GM12878 (cell line): Measurements from ENCODE around the gene RPA3. TPM values are rescaled to one million over a fixed set of nuclear protein-coding genes. Genes with fewer than 3 reads are reported as not detected.

Source experiments
- ATAC-seq: fragments of 200-7000 bp; cut with Tn5 transposase; 3 replicates; pipeline ENCODE4 v1.9.1; 2020; ENCODE audit warnings: mild to moderate bottlenecking, moderate library complexity
- BruUV-seq: library from RNA; stranded (reverse); fragments of 400-500 nt; replicated peaks from 2 replicates; lab custom pipeline; 2021; lab: Mats Ljungman, UMichigan
- CTCF ChIA-PET: fragments of 300-600 bp; sonication (Branson Sonifier 250); formaldehyde crosslinking; extraction: SDS; loops from one replicate; lab custom pipeline; 2021; ENCODE audit warnings: inconsistent platforms; lab: Yijun Ruan, JAX
- POLR2A ChIA-PET: fragments of 350-600 bp; formaldehyde crosslinking; extraction: SDS; loops from one replicate; lab custom pipeline; 2021; ENCODE audit warnings: inconsistent platforms; lab: Charles Lee
- RAD21 ChIA-PET: fragments of 300-600 bp; sonication (Branson Sonifier 250); formaldehyde crosslinking; loops from one replicate; lab custom pipeline; 2023; ENCODE audit warnings: antibody characterized with exemption; ENCODE audit not compliant: unreplicated experiment; lab: Charles Lee
- SMC1A ChIA-PET: fragments of 300-600 bp; sonication (Branson Sonifier 250); formaldehyde crosslinking; loops from one replicate; lab custom pipeline; 2023; ENCODE audit not compliant: unreplicated experiment, uncharacterized antibody; lab: Charles Lee
- DNase-seq: peaks from one replicate; pipeline ENCODE4 v3.0.0-alpha.2; 2011; ENCODE audit warnings: low read depth, low spot score
- FAIRE-seq: peaks from 3 replicates; lab custom pipeline; 2011; peaks lifted over from hg19 to GRCh38; lab: Jason Lieb, UNC
- H2AFZ ChIP-seq: 2 replicates; pipeline ENCODE4 v1.6.0; 2011; ENCODE audit warnings: low read depth, low read length, control low read depth; ENCODE audit not compliant: control insufficient read depth
- H3K27ac ChIP-seq: 2 replicates; pipeline ENCODE4 v1.5.1; 2011; ENCODE audit warnings: control low read depth; ENCODE audit not compliant: control insufficient read depth, insufficient read depth
- H3K27me3 ChIP-seq, 2 experiments: replicated peaks in 1 of 2; 2 replicates each; pipeline versions ENCODE4 v1.6.0 to v1.6.1; 2011; ENCODE audit warnings: low read length in 1 of 2; ENCODE audit not compliant: control insufficient read depth in 2 of 2, insufficient read depth in 2 of 2
- H3K36me3 ChIP-seq, 2 experiments: 2 replicates each; pipeline ENCODE4 v1.5.1; 2011; ENCODE audit warnings: low read length in 1 of 2; ENCODE audit not compliant: control insufficient read depth in 2 of 2, insufficient read depth in 2 of 2
- H3K4me1 ChIP-seq: 2 replicates; pipeline ENCODE4 v1.6.1; 2011; ENCODE audit warnings: mild to moderate bottlenecking, low read length, moderate library complexity, mixed read lengths; ENCODE audit not compliant: control insufficient read depth, insufficient read depth
- H3K4me2 ChIP-seq: 2 replicates; pipeline ENCODE4 v1.6.0; 2011; ENCODE audit warnings: control low read depth; ENCODE audit not compliant: control insufficient read depth, insufficient read depth
- H3K4me3 ChIP-seq: fragments of 200-600 bp; sonication (generic); 2 replicates; pipeline ENCODE4 v1.5.1; 2016
- H3K79me2 ChIP-seq: 2 replicates; pipeline ENCODE4 v1.6.0; 2011; ENCODE audit warnings: low read length; ENCODE audit not compliant: control insufficient read depth, insufficient read depth
- H3K9ac ChIP-seq: 2 replicates; pipeline ENCODE4 v1.8.0; 2011; ENCODE audit warnings: low read length, control low read depth, mixed read lengths; ENCODE audit not compliant: control insufficient read depth, insufficient read depth
- H3K9me3 ChIP-seq: replicated peaks from 3 replicates; pipeline ENCODE4 v1.5.1; 2011; ENCODE audit warnings: mild to moderate bottlenecking, low read length; ENCODE audit not compliant: control insufficient read depth, insufficient read depth
- H4K20me1 ChIP-seq: 2 replicates; pipeline ENCODE4 v1.6.0; 2011; ENCODE audit not compliant: control insufficient read depth, insufficient read depth
- BMI1 ChIP-seq: fragments of 450-650 bp; IDR thresholded peaks from 2 replicates; pipeline ENCODE4 v1.6.1; 2016; ENCODE audit warnings: mild to moderate bottlenecking, moderate library complexity, borderline replicate concordance
- CEBPB ChIP-seq, 2 experiments: fragments of 150-350 bp in 1 of 2; IDR thresholded peaks; 2 replicates each; pipeline ENCODE4 v1.6.1; 2012 to 2014; ENCODE audit warnings: low read depth in 2 of 2, low read length in 2 of 2, borderline replicate concordance in 1 of 2, inconsistent platforms in 1 of 2
- EGR1 ChIP-seq, 2 experiments: IDR thresholded peaks; 1 replicate in 1 of 2; 2 replicates in 1 of 2; pipeline ENCODE4 v1.6.1; 2011 to 2012; ENCODE audit warnings: low read depth in 2 of 2, low read length in 2 of 2, borderline replicate concordance in 1 of 2, mild to moderate bottlenecking in 1 of 2, moderate library complexity in 1 of 2
- EP300 ChIP-seq, 2 experiments: fragments of 150-350 bp in 1 of 2; IDR thresholded peaks; 2 replicates each; pipeline ENCODE4 v1.6.1; 2011 to 2012; ENCODE audit warnings: low read depth in 2 of 2, low read length in 2 of 2, borderline replicate concordance in 1 of 2, improper control_type of control experiment in 1 of 2, inconsistent platforms in 1 of 2; ENCODE audit not compliant: control insufficient read depth in 1 of 2
- MEF2B ChIP-seq: fragments of 450-650 bp; IDR thresholded peaks from 2 replicates; pipeline ENCODE4 v1.6.1; 2018; ENCODE audit warnings: mild to moderate bottlenecking, moderate library complexity; ENCODE audit not compliant: partially characterized antibody, poor library complexity, severe bottlenecking
- RAD51 ChIP-seq: fragments of 450-650 bp; IDR thresholded peaks from 2 replicates; pipeline ENCODE4 v1.6.1; 2016; ENCODE audit warnings: moderate library complexity, mild to moderate bottlenecking, inconsistent platforms
- RELA ChIP-seq: fragments of 450-650 bp; IDR thresholded peaks from 2 replicates; pipeline ENCODE4 v1.8.0; 2014; ENCODE audit warnings: borderline replicate concordance; ENCODE audit not compliant: partially characterized antibody
- TCF7 ChIP-seq: IDR thresholded peaks from 2 replicates; pipeline ENCODE4 v1.6.1; 2014; ENCODE audit warnings: antibody characterized with exemption, borderline replicate concordance
- ZNF384 ChIP-seq: IDR thresholded peaks from 2 replicates; pipeline ENCODE4 v1.6.1; 2012; ENCODE audit warnings: low read depth, mild to moderate bottlenecking, low read length, improper control_type of control experiment, borderline replicate concordance
- ZNF622 ChIP-seq: fragments of 450-650 bp; IDR thresholded peaks from 2 replicates; pipeline ENCODE4 v1.6.1; 2017; ENCODE audit warnings: mild to moderate bottlenecking, inconsistent platforms
- WGBS: methylation state at CpG from one replicate; pipeline ENCODE4 v1.1.6; 2016; ENCODE audit warnings: low lambda C conversion rate; ENCODE audit not compliant: insufficient replicate concordance, insufficient coverage; ENCODE audit errors: missing lambda C conversion rate; 5-methylcytosine and 5-hydroxymethylcytosine counted together
- in situ Hi-C: fragments of 300-500 bp; cut with MboI; formaldehyde crosslinking; loops from 9 replicates; pipeline ENCODE4 v1.14.3; 2018; ENCODE audit warnings: mixed read lengths
- intact Hi-C: fragments of 100-400 bp; cut with micrococcal nuclease; formaldehyde crosslinking; loops from one replicate; pipeline ENCODE4 v1.14.2; 2022; ENCODE audit not compliant: unreplicated experiment
- polyA plus RNA-seq, 11 experiments: library from polyadenylated mRNA; depleted of rRNA in 4 of 11; unstranded in 6 of 11; stranded (reverse) in 5 of 11; fragments of >200 nt; fragmentation: Nextera tagmentation in 4 of 11; fragmentation: Illumina TruSeq in 1 of 11; extraction: Ambion mirVana in 4 of 11; extraction: Trizol in 1 of 11; gene quantifications; 1 replicate in 1 of 11; 2 replicates in 10 of 11; pipeline versions ENCODE4 v1.2.1 to v1.2.3, GENCODE V29; 2011 to 2016; ENCODE audit warnings: inconsistent platforms in 2 of 11, missing spikeins in 2 of 11, low read depth in 1 of 11
- total RNA-seq, 4 experiments: library from RNA; depleted of rRNA in 3 of 4; stranded (reverse); fragments of >200 nt in 3 of 4; fragmentation: Illumina TruSeq in 1 of 4; extraction: Trizol in 1 of 4; gene quantifications; 2 replicates each; pipeline versions ENCODE4 v1.2.1 to v1.2.3, GENCODE V29; 2013 to 2021
- TF ChIP-seq, protein P1 (sequence below): fragments of 450-650 bp; IDR thresholded peaks from 2 replicates; pipeline ENCODE4 v1.6.1; 2016; ENCODE audit warnings: mild to moderate bottlenecking, moderate library complexity, borderline replicate concordance

Gene RPA3
- total and polyA plus RNA-seq, 10 of the 15 experiments (the other 5 are each of a cell fraction or from before 2014, with no cell fraction given) = 60.2 to 343 (median 112) TPM

DNA sequence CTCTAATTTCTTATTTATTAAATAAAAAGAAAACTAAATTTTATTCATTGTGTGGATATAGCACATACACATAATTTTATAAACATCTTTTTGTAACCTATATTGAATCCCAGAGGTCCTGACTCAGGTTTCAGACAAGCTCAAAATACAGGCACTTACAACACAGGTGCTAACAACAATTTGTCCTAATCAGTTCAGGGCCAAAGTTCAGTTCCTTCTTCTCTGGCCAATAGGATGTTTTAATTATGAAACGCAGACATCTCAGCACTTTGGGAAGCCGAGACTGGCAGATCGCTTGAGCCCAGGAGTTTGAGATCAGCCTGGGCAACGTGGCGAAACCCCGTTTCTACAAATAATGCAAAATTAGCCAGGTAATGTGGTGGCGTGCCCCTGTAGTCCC lies 15.0 kb downstream of the RPA3 start (continued):
- TF ChIP-seq, protein P1, sequence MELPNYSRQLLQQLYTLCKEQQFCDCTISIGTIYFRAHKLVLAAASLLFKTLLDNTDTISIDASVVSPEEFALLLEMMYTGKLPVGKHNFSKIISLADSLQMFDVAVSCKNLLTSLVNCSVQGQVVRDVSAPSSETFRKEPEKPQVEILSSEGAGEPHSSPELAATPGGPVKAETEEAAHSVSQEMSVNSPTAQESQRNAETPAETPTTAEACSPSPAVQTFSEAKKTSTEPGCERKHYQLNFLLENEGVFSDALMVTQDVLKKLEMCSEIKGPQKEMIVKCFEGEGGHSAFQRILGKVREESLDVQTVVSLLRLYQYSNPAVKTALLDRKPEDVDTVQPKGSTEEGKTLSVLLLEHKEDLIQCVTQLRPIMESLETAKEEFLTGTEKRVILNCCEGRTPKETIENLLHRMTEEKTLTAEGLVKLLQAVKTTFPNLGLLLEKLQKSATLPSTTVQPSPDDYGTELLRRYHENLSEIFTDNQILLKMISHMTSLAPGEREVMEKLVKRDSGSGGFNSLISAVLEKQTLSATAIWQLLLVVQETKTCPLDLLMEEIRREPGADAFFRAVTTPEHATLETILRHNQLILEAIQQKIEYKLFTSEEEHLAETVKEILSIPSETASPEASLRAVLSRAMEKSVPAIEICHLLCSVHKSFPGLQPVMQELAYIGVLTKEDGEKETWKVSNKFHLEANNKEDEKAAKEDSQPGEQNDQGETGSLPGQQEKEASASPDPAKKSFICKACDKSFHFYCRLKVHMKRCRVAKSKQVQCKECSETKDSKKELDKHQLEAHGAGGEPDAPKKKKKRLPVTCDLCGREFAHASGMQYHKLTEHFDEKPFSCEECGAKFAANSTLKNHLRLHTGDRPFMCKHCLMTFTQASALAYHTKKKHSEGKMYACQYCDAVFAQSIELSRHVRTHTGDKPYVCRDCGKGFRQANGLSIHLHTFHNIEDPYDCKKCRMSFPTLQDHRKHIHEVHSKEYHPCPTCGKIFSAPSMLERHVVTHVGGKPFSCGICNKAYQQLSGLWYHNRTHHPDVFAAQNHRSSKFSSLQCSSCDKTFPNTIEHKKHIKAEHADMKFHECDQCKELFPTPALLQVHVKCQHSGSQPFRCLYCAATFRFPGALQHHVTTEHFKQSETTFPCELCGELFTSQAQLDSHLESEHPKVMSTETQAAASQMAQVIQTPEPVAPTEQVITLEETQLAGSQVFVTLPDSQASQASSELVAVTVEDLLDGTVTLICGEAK = no peak
- TF ChIP-seq RELA = no peak
- no peak for TF ChIP-seq BMI1

DNA sequence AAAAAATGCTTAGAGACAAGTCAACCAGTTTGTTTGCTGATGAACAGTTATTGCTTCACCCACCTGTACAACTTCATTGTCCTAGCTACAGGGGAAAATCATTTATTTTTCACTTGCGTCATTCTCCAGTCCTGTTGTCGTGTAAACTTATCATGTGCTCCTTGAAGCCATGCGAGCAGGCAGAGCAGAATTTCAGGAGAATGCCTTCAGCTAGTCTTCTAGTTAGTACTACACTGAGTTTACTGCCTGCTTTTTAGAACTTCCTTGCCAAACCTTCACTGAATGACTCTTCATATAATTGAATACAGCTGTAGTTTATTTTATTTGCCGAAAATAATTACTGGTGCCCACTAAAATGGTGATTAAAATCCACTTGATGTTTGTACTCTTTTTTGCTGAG lies 15.6 kb downstream of the RPA3 start:
- CTCF ChIA-PET = interaction anchor here (1.3 to 1.9 kb wide), 6 partner anchors 11 to 58 kb away, joined by 3 to 8 read pairs (median 4); no protein-coding TSS in a partner anchor
- DNase-seq = no peak
- BruUV-seq = no TSS peak
- TF ChIP-seq ZNF622 = no peak
- no peak for TF ChIP-seq EP300 (IDR thresholded peaks at IDR 0.05; ENCODE audit: borderline replicate concordance in 1 of 2, control insufficient read depth in 1 of 2, low read depth in 2 of 2, low read length in 2 of 2)
- no peak for TF ChIP-seq EGR1 (IDR thresholded peaks at IDR 0.05; ENCODE audit: borderline replicate concordance in 1 of 2, low read depth in 2 of 2, low read length in 2 of 2)
- no peak for TF ChIP-seq MEF2B
- no peak for TF ChIP-seq ZNF384
- no peak for TF ChIP-seq RAD51
- TF ChIP-seq CEBPB (IDR thresholded peaks at IDR 0.05; ENCODE audit: borderline replicate concordance in 1 of 2, low read depth in 2 of 2, low read length in 2 of 2) = no peak
- TF ChIP-seq TCF7 = no peak
- TF ChIP-seq, all 136 proteins: peak for 0
- no peaks in the 10 kb centered on the region; the same call in 2 of the 3 replicates for H3K9me3 ChIP-seq
- ATAC-seq (no peak), FAIRE-seq (no peak)
- no peak overlapping the region for H3K4me3 ChIP-seq
- H3K9ac ChIP-seq = no peak overlapping the region
- H2AFZ ChIP-seq = no peak overlapping the region
- no peaks in the 10 kb centered on the region for H3K79me2 ChIP-seq
- no peaks in the 10 kb centered on the region for H4K20me1 ChIP-seq
- ChIA-PET POLR2A (interaction anchor here (2.9 kb wide), 1 partner anchor 11 kb away, joined by 14 read pairs; no protein-coding TSS in a partner anchor), SMC1A (interaction anchor here (1.0 to 6.6 kb wide), 13 partner anchors 9 to 487 kb away, joined by 3 to 42 read pairs (median 6); no protein-coding TSS in a partner anchor), RAD21 (interaction anchor here (0.9 to 3.0 kb wide), 4 partner anchors 12 to 429 kb away, joined by 3 to 11 read pairs (median 4); no protein-coding TSS in a partner anchor)
- no peaks in the 10 kb centered on the region for H3K36me3 ChIP-seq
- no peak overlapping the region for H3K27ac ChIP-seq
- in situ Hi-C loops = no loop called here
- intact Hi-C loops = no loop called here
- 96% methylated on average over 4 of the region's 4 CpGs for WGBS
- H3K4me2 ChIP-seq = no peak overlapping the region
- H3K27me3 ChIP-seq = no peaks in the 10 kb centered on the region
- H3K4me1 ChIP-seq = peaks cover 24% of the 10 kb centered on the region
